Measurements from ENCODE around the gene CCL23.
A peak's percentile ranks its signal among the peaks of the same experiment; 100 is the strongest.

CCL23 gene

DNA sequence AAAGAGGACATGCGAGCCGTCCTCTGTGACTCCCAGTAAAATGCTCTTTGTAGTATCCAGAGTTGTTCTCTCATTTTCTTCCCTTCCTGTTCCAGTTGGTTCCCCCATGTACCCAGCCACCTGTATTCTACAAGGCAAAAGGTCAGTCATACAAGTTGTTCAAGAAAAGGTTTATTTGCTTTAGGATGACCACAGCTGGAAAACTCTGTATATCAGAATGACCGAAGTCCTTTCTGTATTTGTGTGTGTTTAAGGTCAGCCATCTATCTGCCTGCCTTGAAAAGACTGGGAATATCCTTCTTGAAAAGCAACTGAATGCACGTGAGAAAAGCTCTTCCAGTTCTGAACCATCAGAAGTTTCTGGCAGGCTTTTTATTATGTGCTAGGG is 44.8 kb downstream of the CCL23 start:
- no peak overlapping the region for H3K4me3 ChIP-seq (replicated peaks; ENCODE audit: low read depth, low read length)
- TF ChIP-seq, protein P1, sequence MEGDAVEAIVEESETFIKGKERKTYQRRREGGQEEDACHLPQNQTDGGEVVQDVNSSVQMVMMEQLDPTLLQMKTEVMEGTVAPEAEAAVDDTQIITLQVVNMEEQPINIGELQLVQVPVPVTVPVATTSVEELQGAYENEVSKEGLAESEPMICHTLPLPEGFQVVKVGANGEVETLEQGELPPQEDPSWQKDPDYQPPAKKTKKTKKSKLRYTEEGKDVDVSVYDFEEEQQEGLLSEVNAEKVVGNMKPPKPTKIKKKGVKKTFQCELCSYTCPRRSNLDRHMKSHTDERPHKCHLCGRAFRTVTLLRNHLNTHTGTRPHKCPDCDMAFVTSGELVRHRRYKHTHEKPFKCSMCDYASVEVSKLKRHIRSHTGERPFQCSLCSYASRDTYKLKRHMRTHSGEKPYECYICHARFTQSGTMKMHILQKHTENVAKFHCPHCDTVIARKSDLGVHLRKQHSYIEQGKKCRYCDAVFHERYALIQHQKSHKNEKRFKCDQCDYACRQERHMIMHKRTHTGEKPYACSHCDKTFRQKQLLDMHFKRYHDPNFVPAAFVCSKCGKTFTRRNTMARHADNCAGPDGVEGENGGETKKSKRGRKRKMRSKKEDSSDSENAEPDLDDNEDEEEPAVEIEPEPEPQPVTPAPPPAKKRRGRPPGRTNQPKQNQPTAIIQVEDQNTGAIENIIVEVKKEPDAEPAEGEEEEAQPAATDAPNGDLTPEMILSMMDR (IDR thresholded peaks at IDR 0.05; ENCODE audit: low read depth, low read length, missing control alignments): no peak
- DNase-seq (ENCODE audit: extremely low read depth, low read depth): no peak

GRCh38 chr17:35972535-35972934 is 45.2 kb downstream of the CCL23 start:
- TF ChIP-seq, protein P1 (IDR thresholded peaks at IDR 0.05; ENCODE audit: low read depth, low read length, missing control alignments): no peak
- H3K4me3 ChIP-seq (replicated peaks; ENCODE audit: low read depth, low read length): no peak overlapping the region
- DNase-seq (ENCODE audit: extremely low read depth, low read depth): no peak

GRCh38 chr17:35972066-35972465 is 45.7 kb downstream of the CCL23 start:
- DNase-seq (ENCODE audit: extremely low read depth, low read depth): no peak
- no peak overlapping the region for H3K4me3 ChIP-seq (replicated peaks; ENCODE audit: low read depth, low read length)
- TF ChIP-seq, protein P1 (IDR thresholded peaks at IDR 0.05; ENCODE audit: low read depth, low read length, missing control alignments): no peak

DNA sequence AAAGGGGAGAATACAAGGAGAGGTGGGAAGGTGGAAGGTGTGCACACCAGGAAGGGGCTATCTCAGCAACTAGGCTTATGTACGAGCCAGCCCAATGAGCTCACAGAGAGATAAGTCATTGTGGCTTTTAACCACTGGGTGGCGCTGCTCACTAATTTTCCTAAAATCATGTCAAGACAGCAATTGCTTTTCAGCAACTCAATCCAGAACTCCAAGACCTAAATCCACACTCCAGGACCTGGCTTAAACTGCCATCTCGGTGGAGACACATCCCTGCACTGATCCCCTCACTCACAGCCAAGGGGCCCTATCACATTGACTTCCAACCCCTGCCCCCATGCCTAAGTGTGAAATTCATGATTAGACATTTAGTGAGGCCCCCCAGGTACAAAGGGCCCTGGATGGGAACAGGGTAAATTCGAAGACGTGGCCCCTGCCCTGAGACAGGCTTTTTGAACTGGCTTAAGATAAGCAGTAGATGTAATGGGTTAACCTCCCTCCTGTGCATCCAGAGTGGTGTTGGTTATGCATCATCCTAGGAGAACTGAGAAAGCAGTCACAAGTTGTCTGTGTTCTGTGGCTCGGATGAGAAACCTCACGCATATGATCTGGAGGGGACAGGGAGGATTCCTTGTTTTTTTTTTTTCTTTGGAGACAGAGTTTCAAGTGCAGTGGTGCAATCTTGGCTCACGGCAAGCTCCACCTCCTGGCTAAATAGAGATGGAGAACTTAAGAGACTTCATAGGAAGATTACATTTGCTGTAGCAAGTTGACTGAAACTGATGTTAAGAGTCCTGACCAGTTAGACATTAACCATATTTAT is 48.0 kb downstream of the CCL23 start:
- peak; percentile 53 for DNase-seq (ENCODE audit: extremely low read depth, low read depth)
- TF ChIP-seq, protein P1 (IDR thresholded peaks at IDR 0.05; ENCODE audit: low read depth, low read length, missing control alignments): peak; percentile 78
- no peak overlapping the region for H3K4me3 ChIP-seq (replicated peaks; ENCODE audit: low read depth, low read length)

DNA sequence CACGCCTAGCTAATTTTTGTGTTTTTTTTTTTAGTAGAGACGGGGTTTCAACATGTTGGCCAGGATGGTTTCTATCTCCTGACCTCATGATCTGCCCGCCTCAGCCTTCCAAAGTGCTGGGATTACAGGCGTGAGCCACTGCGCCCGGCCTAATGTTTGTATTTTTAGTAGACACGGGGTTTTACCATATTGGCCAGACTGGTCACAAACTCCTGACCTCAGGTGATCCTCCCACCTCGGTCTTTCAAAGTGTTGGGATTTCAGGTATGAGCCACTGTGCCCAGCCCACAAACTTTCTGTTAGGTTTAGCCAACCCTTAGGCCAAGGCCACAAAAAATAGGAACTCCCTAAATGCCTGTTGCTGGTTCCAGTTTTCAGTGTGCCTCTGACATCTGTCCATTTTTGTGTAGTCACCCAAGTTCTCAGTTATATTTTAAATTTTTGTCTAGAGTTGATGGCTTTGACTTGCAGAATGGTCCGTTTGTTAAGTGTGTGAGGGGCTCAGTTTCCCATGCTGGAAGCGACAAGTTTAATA is 49.2 kb downstream of the CCL23 start:
- TF ChIP-seq, protein P1 (IDR thresholded peaks at IDR 0.05; ENCODE audit: low read depth, low read length, missing control alignments): no peak
- no peak for DNase-seq (ENCODE audit: extremely low read depth, low read depth)

GRCh38 chr17:35965272-35965671 is 52.5 kb downstream of the CCL23 start:
- no peak overlapping the region for H3K4me3 ChIP-seq (replicated peaks; ENCODE audit: low read depth, low read length)
- no peak for DNase-seq (ENCODE audit: extremely low read depth, low read depth)
- TF ChIP-seq, protein P1 (IDR thresholded peaks at IDR 0.05; ENCODE audit: low read depth, low read length, missing control alignments): no peak

More for the DNA sequence above, 49.2 kb downstream of the CCL23 start:
- no peak overlapping the region for H3K4me3 ChIP-seq (replicated peaks; ENCODE audit: low read depth, low read length)

Data from HFF-Myc (cell line).